ENCODE measurements around the gene TUBGCP4.

DNA sequence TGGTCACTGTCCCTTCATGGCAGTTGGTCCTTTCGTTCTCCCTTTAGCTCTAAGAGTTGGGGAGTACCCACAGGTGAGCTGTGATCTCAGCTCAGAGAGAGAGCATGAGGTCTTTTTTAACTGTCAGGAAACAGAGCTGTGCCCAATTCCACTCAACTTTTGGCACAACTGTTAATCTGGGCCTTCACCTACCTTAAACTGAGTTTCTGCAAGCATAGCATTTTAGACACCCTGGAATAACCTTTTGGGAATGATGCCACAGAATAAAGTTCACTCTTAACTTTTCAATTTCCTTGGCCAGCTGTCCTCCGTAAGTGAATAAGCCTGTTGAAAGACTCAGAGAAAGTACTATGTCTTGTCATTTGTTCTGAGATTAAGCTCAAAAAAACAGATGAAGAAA, 35.9 kb downstream of the TUBGCP4 start:
- TF ChIP-seq POLR2AphosphoS5 (IDR thresholded peaks at IDR 0.05) (no peak), EP300 (IDR thresholded peaks at IDR 0.05; ENCODE audit: low read depth) (no peak)
- TF ChIP-seq, protein P1, sequence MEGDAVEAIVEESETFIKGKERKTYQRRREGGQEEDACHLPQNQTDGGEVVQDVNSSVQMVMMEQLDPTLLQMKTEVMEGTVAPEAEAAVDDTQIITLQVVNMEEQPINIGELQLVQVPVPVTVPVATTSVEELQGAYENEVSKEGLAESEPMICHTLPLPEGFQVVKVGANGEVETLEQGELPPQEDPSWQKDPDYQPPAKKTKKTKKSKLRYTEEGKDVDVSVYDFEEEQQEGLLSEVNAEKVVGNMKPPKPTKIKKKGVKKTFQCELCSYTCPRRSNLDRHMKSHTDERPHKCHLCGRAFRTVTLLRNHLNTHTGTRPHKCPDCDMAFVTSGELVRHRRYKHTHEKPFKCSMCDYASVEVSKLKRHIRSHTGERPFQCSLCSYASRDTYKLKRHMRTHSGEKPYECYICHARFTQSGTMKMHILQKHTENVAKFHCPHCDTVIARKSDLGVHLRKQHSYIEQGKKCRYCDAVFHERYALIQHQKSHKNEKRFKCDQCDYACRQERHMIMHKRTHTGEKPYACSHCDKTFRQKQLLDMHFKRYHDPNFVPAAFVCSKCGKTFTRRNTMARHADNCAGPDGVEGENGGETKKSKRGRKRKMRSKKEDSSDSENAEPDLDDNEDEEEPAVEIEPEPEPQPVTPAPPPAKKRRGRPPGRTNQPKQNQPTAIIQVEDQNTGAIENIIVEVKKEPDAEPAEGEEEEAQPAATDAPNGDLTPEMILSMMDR (IDR thresholded peaks at IDR 0.05): no peak
